Upper lobe of right lung (tissue), 1 donor: ENCODE data around the gene DES. TPM values are rescaled to one million over a fixed set of nuclear protein-coding genes. Genes with fewer than 3 reads are reported as not detected.
A peak's percentile ranks its signal among the peaks of the same experiment; 100 is the strongest.

ENCODE experiments used
- ATAC-seq: fragments of 200-7000 bp; cut with Tn5 transposase; one replicate; pipeline ENCODE4 v1.9.1; 2020; ENCODE audit warnings: mild to moderate bottlenecking, moderate library complexity
- DNase-seq: peaks from one replicate; pipeline ENCODE4 v3.0.0-alpha.2; 2020
- H3K27ac ChIP-seq: fragments of 200-600 bp; one replicate; pipeline ENCODE4 v1.8.0; 2022
- H3K27me3 ChIP-seq: fragments of 200-600 bp; one replicate; pipeline ENCODE4 v1.8.0; 2022; ENCODE audit warnings: mild to moderate bottlenecking
- H3K36me3 ChIP-seq: fragments of 200-600 bp; one replicate; pipeline ENCODE4 v1.8.0; 2022
- H3K4me1 ChIP-seq: fragments of 200-600 bp; one replicate; pipeline ENCODE4 v1.8.0; 2022
- H3K4me3 ChIP-seq: fragments of 200-600 bp; one replicate; pipeline ENCODE4 v1.8.0; 2022; ENCODE audit warnings: mild to moderate bottlenecking
- H3K9me3 ChIP-seq: fragments of 200-600 bp; one replicate; pipeline ENCODE4 v1.8.0; 2022
- intact Hi-C: fragments of 100-400 bp; cut with DNase I; formaldehyde crosslinking; loops from one replicate; pipeline ENCODE4 v1.11.0; 2022
- total RNA-seq: library from RNA; stranded (reverse); fragmentation: NEBNext Ultra II Directional; extraction: Animal tissue kit (Norgen Biotek cat#: 25700); gene quantifications from one replicate; pipeline ENCODE4 v1.2.1, GENCODE V29; 2021
- TF ChIP-seq, protein P1 (sequence below): fragments of 200-600 bp; IDR thresholded peaks from one replicate; pipeline ENCODE4 v1.8.0; 2022; ENCODE audit warnings: antibody characterized with exemption
- donor health status: DM: no; HTN: yes; CAD: no; lungs with severe emphysema.

DES gene
- total RNA-seq, 1 donor from 2014 or later = 59.4 TPM

DNA sequence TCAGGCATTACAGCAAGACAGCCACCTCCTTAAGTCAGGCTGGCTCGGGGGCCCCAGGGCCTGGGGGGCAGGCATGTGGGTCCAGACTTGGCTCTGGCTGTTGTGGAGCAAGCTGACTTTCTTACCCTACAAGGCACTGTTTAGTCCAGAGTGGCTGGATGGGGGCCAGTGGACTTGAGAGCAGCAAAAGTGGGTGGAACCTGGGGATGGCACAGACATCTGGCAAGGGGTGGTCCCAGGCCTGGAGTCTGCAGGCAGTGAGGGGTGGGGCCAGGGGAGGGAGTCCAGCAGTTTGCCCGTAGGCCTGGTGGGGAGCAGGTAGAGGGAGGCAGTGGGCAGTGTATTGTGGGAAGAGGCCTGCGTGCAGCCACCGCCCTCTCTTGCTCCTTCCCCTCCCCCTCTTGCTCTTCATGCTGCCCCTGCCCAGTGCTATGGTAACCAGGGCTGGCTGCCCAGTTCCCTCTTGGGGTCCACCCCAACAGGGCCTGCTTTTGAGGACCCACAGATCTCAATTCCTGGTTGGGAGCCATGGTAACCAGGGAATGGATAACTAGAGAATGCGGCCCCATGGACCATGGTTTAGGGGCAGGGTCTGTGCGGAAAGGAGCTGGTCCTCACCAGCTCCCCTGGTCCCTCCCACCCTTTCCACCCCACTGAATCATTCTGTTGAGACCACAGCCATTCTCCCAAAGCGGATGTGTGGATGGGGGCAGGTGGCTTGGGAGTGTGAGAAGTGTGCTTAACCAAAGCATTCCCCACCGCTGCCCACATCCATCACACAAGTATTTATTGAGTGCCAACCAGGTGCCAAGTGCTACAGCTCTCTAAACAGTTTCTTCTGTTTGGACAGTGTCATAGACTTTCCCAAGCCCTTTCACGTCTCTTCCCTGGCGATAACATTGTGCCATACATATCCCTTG, 35.8 kb downstream of the DES start:
- Histone ChIP-seq H3K4me3 (no peak overlapping the region), H3K36me3 (no peaks in the 10 kb centered on the region), H3K27me3 (peaks cover 12% of the 10 kb centered on the region), H3K9me3 (no peaks in the 10 kb centered on the region), H3K27ac (peak overlapping the region; percentile 18), H3K4me1 (no peaks in the 10 kb centered on the region)
- TF ChIP-seq, protein P1, sequence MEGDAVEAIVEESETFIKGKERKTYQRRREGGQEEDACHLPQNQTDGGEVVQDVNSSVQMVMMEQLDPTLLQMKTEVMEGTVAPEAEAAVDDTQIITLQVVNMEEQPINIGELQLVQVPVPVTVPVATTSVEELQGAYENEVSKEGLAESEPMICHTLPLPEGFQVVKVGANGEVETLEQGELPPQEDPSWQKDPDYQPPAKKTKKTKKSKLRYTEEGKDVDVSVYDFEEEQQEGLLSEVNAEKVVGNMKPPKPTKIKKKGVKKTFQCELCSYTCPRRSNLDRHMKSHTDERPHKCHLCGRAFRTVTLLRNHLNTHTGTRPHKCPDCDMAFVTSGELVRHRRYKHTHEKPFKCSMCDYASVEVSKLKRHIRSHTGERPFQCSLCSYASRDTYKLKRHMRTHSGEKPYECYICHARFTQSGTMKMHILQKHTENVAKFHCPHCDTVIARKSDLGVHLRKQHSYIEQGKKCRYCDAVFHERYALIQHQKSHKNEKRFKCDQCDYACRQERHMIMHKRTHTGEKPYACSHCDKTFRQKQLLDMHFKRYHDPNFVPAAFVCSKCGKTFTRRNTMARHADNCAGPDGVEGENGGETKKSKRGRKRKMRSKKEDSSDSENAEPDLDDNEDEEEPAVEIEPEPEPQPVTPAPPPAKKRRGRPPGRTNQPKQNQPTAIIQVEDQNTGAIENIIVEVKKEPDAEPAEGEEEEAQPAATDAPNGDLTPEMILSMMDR = no peak
- ATAC-seq = no peak
- no peak for DNase-seq
- intact Hi-C loops = no loop called here

DNA sequence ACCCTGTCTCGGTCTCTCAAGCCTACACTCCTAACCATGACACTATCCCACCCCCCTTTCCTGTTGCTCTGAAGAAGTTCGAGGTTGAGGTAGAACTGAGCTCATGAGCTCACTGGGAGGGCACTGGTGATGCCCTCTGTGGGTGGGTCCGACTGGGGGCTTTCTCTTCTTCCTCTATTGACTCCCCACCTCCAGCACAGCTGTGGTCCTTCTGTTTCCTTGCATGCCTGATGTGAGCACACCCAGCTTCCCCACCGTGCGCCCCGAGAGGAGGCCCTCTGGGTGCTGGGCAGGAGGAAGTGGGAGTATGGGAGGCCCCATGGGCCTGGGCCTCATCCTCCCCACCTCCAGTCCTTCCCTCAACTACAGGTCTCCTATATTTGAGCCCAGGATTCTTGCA, 37.4 kb downstream of the DES start:
- Histone ChIP-seq H3K9me3 (no peaks in the 10 kb centered on the region), H3K4me1 (no peaks in the 10 kb centered on the region), H3K4me3 (no peak overlapping the region), H3K36me3 (no peaks in the 10 kb centered on the region), H3K27ac (no peak overlapping the region), H3K27me3 (no peaks in the 10 kb centered on the region)
- ATAC-seq (no peak), DNase-seq (no peak)
- TF ChIP-seq, protein P1 = no peak
- intact Hi-C loops = no loop called here

DNA sequence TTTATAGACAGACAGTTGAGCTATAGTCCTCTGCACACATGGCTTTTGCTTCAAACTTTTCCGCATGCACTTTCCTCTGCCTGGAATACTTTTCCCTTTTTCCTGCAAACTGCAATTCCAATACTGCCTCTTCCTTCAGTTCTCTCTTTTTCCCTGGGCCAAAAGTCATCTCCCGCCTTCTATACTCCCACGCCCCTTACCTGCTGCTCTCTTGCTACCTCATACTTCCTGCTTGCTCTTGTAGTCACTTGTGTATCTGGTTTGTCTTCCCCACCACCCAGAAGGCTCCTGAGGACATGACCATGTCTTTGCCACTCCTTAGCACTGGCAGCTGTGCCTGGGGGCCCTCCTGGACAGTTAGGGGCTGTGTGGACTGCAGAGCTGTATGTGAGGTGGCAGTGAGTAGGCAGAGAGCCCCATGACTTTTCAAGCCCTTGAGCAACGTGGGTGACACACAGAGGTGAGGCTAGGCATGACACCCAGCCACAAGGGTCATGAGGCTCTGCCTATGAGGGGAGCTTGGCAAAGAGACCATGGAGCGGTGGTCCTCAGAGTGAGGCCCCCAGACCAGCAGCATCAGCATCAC, 39.7 kb downstream of the DES start:
- intact Hi-C loops = no loop called here
- H3K27ac ChIP-seq = no peak overlapping the region
- TF ChIP-seq, protein P1 = peak; percentile 6
- ATAC-seq (no peak), DNase-seq (no peak)
- no peaks in the 10 kb centered on the region for H3K36me3 ChIP-seq
- no peaks in the 10 kb centered on the region for H3K4me1 ChIP-seq
- no peaks in the 10 kb centered on the region for H3K9me3 ChIP-seq
- no peaks in the 10 kb centered on the region for H3K27me3 ChIP-seq
- H3K4me3 ChIP-seq = no peak overlapping the region

DNA sequence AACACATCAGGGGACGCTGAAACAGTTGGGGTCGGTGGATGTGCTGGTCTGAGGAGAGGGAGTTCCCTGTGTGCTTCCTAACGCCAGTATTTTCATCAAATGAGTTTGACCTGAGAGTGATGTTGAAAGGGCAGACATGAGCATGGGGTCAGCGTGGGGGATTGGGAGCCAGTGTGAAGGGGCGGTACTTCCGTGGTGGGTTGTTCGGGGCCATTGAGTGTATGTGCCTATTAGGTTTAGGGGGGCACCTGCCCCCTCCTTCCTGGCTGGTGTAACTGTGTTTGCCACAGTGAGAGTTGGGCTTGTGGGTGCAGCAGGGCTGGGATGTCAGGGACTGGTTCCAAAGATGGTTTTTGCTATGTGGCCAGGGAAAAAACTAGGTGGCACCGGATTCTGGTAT, 40.8 kb downstream of the DES start:
- Histone ChIP-seq H3K4me1 (no peaks in the 10 kb centered on the region), H3K9me3 (no peaks in the 10 kb centered on the region), H3K27me3 (no peaks in the 10 kb centered on the region), H3K27ac (no peak overlapping the region), H3K36me3 (no peaks in the 10 kb centered on the region), H3K4me3 (no peak overlapping the region)
- DNase-seq (no peak), ATAC-seq (no peak)
- TF ChIP-seq, protein P1 = no peak
- intact Hi-C loops = no loop called here

DNA sequence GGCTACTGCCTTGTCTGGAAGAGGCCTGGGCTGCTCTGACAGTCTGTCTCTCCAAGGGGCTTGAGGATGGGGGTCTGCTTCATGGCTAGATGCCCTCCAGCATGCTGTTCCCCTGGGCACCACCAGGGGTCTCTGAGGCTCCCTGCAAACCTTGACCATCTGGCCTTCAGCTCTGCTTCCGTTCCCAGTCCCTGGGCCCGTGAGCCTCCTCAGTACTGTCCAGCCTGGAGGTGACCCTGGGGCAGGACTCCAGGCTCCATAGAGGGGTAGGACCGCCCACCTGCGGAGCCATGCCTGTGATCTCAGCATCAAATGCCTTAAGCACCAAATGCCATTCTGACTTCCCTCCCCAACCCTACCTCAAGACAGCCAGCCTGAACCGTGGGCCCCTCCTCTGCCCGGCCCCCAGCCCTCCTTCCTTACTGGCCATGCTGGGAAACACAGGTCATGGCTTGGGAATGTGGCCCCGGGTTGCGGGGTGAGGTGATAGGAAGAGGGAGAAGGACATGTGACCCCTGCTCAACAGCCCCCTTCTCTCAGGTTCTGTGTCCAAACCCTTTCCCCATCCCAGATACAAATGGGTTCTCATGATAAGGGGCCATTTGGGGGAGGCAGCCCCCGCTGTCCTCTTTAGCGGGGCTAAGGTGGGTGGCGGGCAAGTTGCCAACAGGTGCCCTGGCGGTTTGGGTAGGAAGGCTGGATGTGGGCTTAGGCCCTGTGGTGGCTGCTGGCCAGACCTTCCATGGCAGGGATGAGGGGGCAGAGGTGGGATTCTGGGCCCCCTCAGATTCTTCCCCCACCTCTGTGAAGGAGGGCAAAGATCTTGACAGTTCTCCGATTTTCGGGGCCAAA, 41.5 kb downstream of the DES start:
- intact Hi-C loops = no loop called here
- Histone ChIP-seq H3K36me3 (no peaks in the 10 kb centered on the region), H3K4me1 (no peaks in the 10 kb centered on the region), H3K27me3 (no peaks in the 10 kb centered on the region), H3K4me3 (no peak overlapping the region), H3K27ac (peak overlapping the region; percentile 7), H3K9me3 (no peaks in the 10 kb centered on the region)
- TF ChIP-seq, protein P1 = peak; percentile 91
- no peak for DNase-seq
- peak; percentile 81 for ATAC-seq
